Keratinocyte (primary cell): Measurements from ENCODE around the gene SOWAHA. TPM values are rescaled to one million over a fixed set of nuclear protein-coding genes. Genes with fewer than 3 reads are reported as not detected.

Experiments used
- DNase-seq: peaks from one replicate; pipeline ENCODE4 v3.0.0-alpha.2; 2011; ENCODE audit warnings: low read depth, missing footprints, low spot score
- FAIRE-seq: peaks from 2 replicates; lab custom pipeline; 2011; peaks lifted over from hg19 to GRCh38; lab: Jason Lieb, UNC
- H2AFZ ChIP-seq: 2 replicates; pipeline ENCODE4 v1.6.0; 2012; ENCODE audit warnings: low read length, control low read depth, inconsistent platforms; ENCODE audit not compliant: control insufficient read depth
- H3K27ac ChIP-seq: 2 replicates; pipeline ENCODE4 v1.5.1; 2011; ENCODE audit warnings: low read length; ENCODE audit not compliant: control insufficient read depth, insufficient read depth
- H3K27me3 ChIP-seq: 3 replicates; pipeline ENCODE4 v1.6.0; 2011; ENCODE audit warnings: low read length; ENCODE audit not compliant: control insufficient read depth, insufficient read depth; ENCODE audit errors: extremely low read depth
- H3K36me3 ChIP-seq, 2 experiments: 2 replicates in 1 of 2; 3 replicates in 1 of 2; pipeline ENCODE4 v1.5.1; 2011; ENCODE audit warnings: low read length in 2 of 2, mild to moderate bottlenecking in 1 of 2; ENCODE audit not compliant: control insufficient read depth in 2 of 2, insufficient read depth in 2 of 2; ENCODE audit errors: extremely low read depth in 1 of 2
- H3K4me1 ChIP-seq: 3 replicates; pipeline ENCODE4 v1.5.1; 2011; ENCODE audit warnings: low read length; ENCODE audit not compliant: control insufficient read depth, insufficient read depth; ENCODE audit errors: extremely low read depth
- H3K4me2 ChIP-seq: 3 replicates; pipeline ENCODE4 v1.6.0; 2011; ENCODE audit warnings: low read depth, low read length; ENCODE audit not compliant: control insufficient read depth, insufficient read depth; ENCODE audit errors: extremely low read depth
- H3K4me3 ChIP-seq, 3 experiments: fragments of 200-600 bp in 1 of 3; sonication (generic) in 1 of 3; 2 replicates in 2 of 3; 3 replicates in 1 of 3; pipeline ENCODE4 v1.5.1; 2011 to 2016; ENCODE audit warnings: low read length in 3 of 3, mild to moderate bottlenecking in 3 of 3, control low read depth in 2 of 3, inconsistent platforms in 1 of 3, low read depth in 1 of 3, mixed read lengths in 1 of 3, mixed run types in 1 of 3, moderate library complexity in 1 of 3; ENCODE audit not compliant: control insufficient read depth in 2 of 3, insufficient read depth in 2 of 3; ENCODE audit errors: extremely low read depth in 1 of 3
- H3K79me2 ChIP-seq: 2 replicates; pipeline ENCODE4 v1.6.0; 2012; ENCODE audit warnings: low read length; ENCODE audit not compliant: control insufficient read depth, insufficient read depth
- H3K9ac ChIP-seq: 3 replicates; pipeline ENCODE4 v1.6.0; 2011; ENCODE audit warnings: low read length; ENCODE audit not compliant: control insufficient read depth, insufficient read depth; ENCODE audit errors: extremely low read depth
- H3K9me1 ChIP-seq: 3 replicates; pipeline ENCODE4 v1.6.0; 2011; ENCODE audit warnings: low read length; ENCODE audit not compliant: control insufficient read depth, insufficient read depth; ENCODE audit errors: extremely low read depth
- H3K9me3 ChIP-seq: 2 replicates; pipeline ENCODE4 v1.5.1; 2012; ENCODE audit warnings: low read depth, low read length; ENCODE audit not compliant: control insufficient read depth
- H4K20me1 ChIP-seq: 3 replicates; pipeline ENCODE4 v1.6.0; 2011; ENCODE audit warnings: low read length; ENCODE audit not compliant: control insufficient read depth, insufficient read depth; ENCODE audit errors: extremely low read depth
- CTCF ChIP-seq, 3 experiments: IDR thresholded peaks in 1 of 3; conservative IDR thresholded peaks in 1 of 3; optimal IDR thresholded peaks in 1 of 3; 2 replicates in 2 of 3; 3 replicates in 1 of 3; pipeline versions ENCODE3 to v1.5.1; 2011; ENCODE audit warnings: low read length in 3 of 3, mild to moderate bottlenecking in 3 of 3, moderate library complexity in 2 of 3, control low read depth in 1 of 3, inconsistent platforms in 1 of 3; ENCODE audit not compliant: insufficient read depth in 2 of 3; ENCODE audit errors: extremely low read depth in 1 of 3
- EZH2 ChIP-seq: IDR thresholded peaks from one replicate; pipeline ENCODE4 v1.6.1; 2012; ENCODE audit warnings: inconsistent platforms, mild to moderate bottlenecking, low read length, moderate library complexity
- dilution Hi-C: fragments of 300-500 bp; cut with MboI; formaldehyde crosslinking; loops from one replicate; pipeline ENCODE4 v1.7.0; 2020; ENCODE audit warnings: low sequenced_read_pairs; ENCODE audit not compliant: extremely low pct_ligation_motif_present
- polyA plus RNA-seq, 5 experiments: library from polyadenylated mRNA; depleted of rRNA in 3 of 5; stranded (reverse) in 3 of 5; stranded (forward) in 1 of 5; unstranded in 1 of 5; fragments of >200 nt; gene quantifications; 1 replicate in 1 of 5; 2 replicates in 3 of 5; 3 replicates in 1 of 5; pipeline versions ENCODE4 v1.2.1 to v1.2.3, GENCODE V29; 2011 to 2012; ENCODE audit warnings: missing spikeins in 2 of 5, low read depth in 1 of 5, low replicate concordance in 1 of 5

SOWAHA gene
- polyA plus RNA-seq, 1 donor (not counting 4 experiments of a cell fraction or from before 2014, with no cell fraction given) = not detected

- Histone ChIP-seq H3K9me3 (no peaks in the 10 kb centered on the region), H4K20me1 (no peaks in the 10 kb centered on the region), H3K27ac (no peak overlapping the region), H3K4me2 (no peak overlapping the region), H3K4me3 (no peak overlapping the region), H3K27me3 (no peaks in the 10 kb centered on the region), H3K9me1 (no peaks in the 10 kb centered on the region), H3K4me1 (no peaks in the 10 kb centered on the region), H3K9ac (no peak overlapping the region), H2AFZ (no peak overlapping the region), H3K36me3 (no peaks in the 10 kb centered on the region), H3K79me2 (no peaks in the 10 kb centered on the region)
- no peak for TF ChIP-seq EZH2
- TF ChIP-seq CTCF (optimal IDR thresholded peaks at IDR 0.05 in 1 of 3, IDR thresholded peaks at IDR 0.05 in 1 of 3, conservative IDR thresholded peaks at IDR 0.05 in 1 of 3; ENCODE audit: extremely low read depth in 1 of 3, insufficient read depth in 2 of 3, low read length in 3 of 3) = no peak
- no peak for FAIRE-seq
- DNase-seq = no peak
- dilution Hi-C loops = no loop called here
Observed at GRCh38 chr5:132791026-132791425, 22.1 kb upstream of the SOWAHA start.

- Histone ChIP-seq H3K9me3 (no peaks in the 10 kb centered on the region), H3K27ac (no peak overlapping the region), H3K27me3 (no peaks in the 10 kb centered on the region), H2AFZ (no peak overlapping the region), H3K4me3 (no peak overlapping the region), H3K9ac (no peak overlapping the region), H3K4me2 (no peak overlapping the region), H3K79me2 (no peaks in the 10 kb centered on the region), H3K4me1 (peaks cover 8% of the 10 kb centered on the region), H3K36me3 (no peaks in the 10 kb centered on the region), H4K20me1 (no peaks in the 10 kb centered on the region), H3K9me1 (no peaks in the 10 kb centered on the region)
- FAIRE-seq = no peak
- dilution Hi-C loops = no loop called here
- no peak for DNase-seq
- TF ChIP-seq CTCF (optimal IDR thresholded peaks at IDR 0.05 in 1 of 3, IDR thresholded peaks at IDR 0.05 in 1 of 3, conservative IDR thresholded peaks at IDR 0.05 in 1 of 3; ENCODE audit: extremely low read depth in 1 of 3, insufficient read depth in 2 of 3, low read length in 3 of 3) = no peak
- no peak for TF ChIP-seq EZH2
Observed at GRCh38 chr5:132797651-132798050, 15.5 kb upstream of the SOWAHA start.
